MM.1S (cell line): Measurements from ENCODE around the gene ZNF326.

Source experiments
- EZH2 ChIP-seq: fragments of 300-600 bp; sonication (generic); optimal IDR thresholded peaks from 2 replicates; pipeline ENCODE3; 2017; ENCODE audit warnings: low read depth, mild to moderate bottlenecking, antibody characterized with exemption, low read length, mixed read lengths
- EZH2phosphoT487 ChIP-seq: fragments of 300-600 bp; sonication (generic); IDR thresholded peaks from 2 replicates; pipeline ENCODE4 v1.6.1; 2018; ENCODE audit warnings: antibody characterized with exemption, low read length
- TF ChIP-seq, protein P1 (sequence below): fragments of 300-600 bp; sonication (generic); IDR thresholded peaks from 2 replicates; pipeline ENCODE4 v1.5.1; 2016; ENCODE audit warnings: antibody characterized with exemption, low read length, mixed read lengths

DNA sequence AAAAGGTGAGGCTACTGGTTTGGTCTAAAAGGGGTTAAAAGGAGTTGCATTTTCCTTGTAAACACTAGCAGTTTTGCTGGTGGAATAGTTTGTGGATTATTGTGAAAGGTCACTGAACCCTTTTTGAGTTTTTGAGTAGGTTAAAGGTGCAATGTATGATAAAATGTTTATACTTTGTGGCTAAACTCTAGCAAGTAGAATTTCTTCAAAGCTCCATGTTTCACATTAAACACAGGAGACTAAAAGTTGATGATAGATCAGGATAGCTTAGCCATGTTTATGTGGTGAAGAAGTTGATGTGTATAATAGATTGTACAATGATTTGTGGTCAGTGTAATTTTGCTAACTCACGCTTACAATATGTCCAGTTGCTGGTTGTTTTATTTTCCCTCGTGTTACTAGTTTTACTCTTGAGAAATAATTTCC, 13.1 kb downstream of the ZNF326 start:
- TF ChIP-seq, protein P1, sequence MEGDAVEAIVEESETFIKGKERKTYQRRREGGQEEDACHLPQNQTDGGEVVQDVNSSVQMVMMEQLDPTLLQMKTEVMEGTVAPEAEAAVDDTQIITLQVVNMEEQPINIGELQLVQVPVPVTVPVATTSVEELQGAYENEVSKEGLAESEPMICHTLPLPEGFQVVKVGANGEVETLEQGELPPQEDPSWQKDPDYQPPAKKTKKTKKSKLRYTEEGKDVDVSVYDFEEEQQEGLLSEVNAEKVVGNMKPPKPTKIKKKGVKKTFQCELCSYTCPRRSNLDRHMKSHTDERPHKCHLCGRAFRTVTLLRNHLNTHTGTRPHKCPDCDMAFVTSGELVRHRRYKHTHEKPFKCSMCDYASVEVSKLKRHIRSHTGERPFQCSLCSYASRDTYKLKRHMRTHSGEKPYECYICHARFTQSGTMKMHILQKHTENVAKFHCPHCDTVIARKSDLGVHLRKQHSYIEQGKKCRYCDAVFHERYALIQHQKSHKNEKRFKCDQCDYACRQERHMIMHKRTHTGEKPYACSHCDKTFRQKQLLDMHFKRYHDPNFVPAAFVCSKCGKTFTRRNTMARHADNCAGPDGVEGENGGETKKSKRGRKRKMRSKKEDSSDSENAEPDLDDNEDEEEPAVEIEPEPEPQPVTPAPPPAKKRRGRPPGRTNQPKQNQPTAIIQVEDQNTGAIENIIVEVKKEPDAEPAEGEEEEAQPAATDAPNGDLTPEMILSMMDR = no peak
- TF ChIP-seq EZH2phosphoT487 (no peak), EZH2 (no peak)
